Embryonic facial prominence (tissue), 1 donor: ENCODE results near the gene CIC.
"Not testable (repeated sequence)": the region's sequence is repeated elsewhere in the genome, so short reads cannot be mapped to it uniquely, and the experiment has no call there.

Experiments used
- DNase-seq: peaks from one replicate; pipeline ENCODE4 v3.0.0-alpha.2; 2016; ENCODE audit errors: extremely low spot score

The CIC gene

GRCh38 chr19:42333975-42334696, 65.1 kb downstream of the CIC start:
- DNase-seq = no peak

GRCh38 chr19:42334697-42335373, 65.8 kb downstream of the CIC start:
- DNase-seq = no peak

GRCh38 chr19:42335374-42335936, 66.4 kb downstream of the CIC start:
- no peak for DNase-seq

- no peak for DNase-seq
Measured at GRCh38 chr19:42335971-42336370, 66.9 kb downstream of the CIC start.

GRCh38 chr19:42339126-42339860, 70.2 kb downstream of the CIC start:
- not testable (repeated sequence) for DNase-seq

GRCh38 chr19:42339922-42340321, 70.9 kb downstream of the CIC start:
- DNase-seq = not testable (repeated sequence)

- DNase-seq = no peak
Measured at GRCh38 chr19:42343344-42344110, 74.5 kb downstream of the CIC start.

GRCh38 chr19:42344336-42344893, 75.4 kb downstream of the CIC start:
- no peak for DNase-seq
